GM23248 (cell line): ENCODE data around the gene ARHGEF12.

Source experiments
- EZH2 ChIP-seq: fragments of 200-600 bp; sonication (generic); IDR thresholded peaks from 2 replicates; pipeline ENCODE4 v1.6.1; 2018; ENCODE audit warnings: antibody characterized with exemption, mild to moderate bottlenecking; ENCODE audit not compliant: insufficient read depth, poor library complexity, severe bottlenecking
- EZH2phosphoT487 ChIP-seq: fragments of 200-600 bp; sonication (generic); IDR thresholded peaks from 2 replicates; pipeline ENCODE4 v1.6.1; 2018; ENCODE audit warnings: antibody characterized with exemption, moderate library complexity, mild to moderate bottlenecking, low read depth; ENCODE audit not compliant: insufficient read depth

GRCh38 chr11:120288021-120288420 is 48.2 kb upstream of the ARHGEF12 start:
- no peak for TF ChIP-seq EZH2phosphoT487
- TF ChIP-seq EZH2: no peak
